Astrocyte (in vitro differentiated cells and primary cell): ENCODE data around the gene OR8D2.

Experiments used
- EZH2 ChIP-seq: IDR thresholded peaks from 2 replicates; pipeline ENCODE4 v1.6.1; 2012; ENCODE audit warnings: mild to moderate bottlenecking, low read length, inconsistent platforms; ENCODE audit not compliant: insufficient read depth
- TF ChIP-seq, protein P1 (sequence below): IDR thresholded peaks from 2 replicates; pipeline ENCODE4 v1.5.1; 2011; ENCODE audit warnings: low read depth, mild to moderate bottlenecking, inconsistent platforms, low read length, moderate library complexity; ENCODE audit not compliant: insufficient read depth

DNA sequence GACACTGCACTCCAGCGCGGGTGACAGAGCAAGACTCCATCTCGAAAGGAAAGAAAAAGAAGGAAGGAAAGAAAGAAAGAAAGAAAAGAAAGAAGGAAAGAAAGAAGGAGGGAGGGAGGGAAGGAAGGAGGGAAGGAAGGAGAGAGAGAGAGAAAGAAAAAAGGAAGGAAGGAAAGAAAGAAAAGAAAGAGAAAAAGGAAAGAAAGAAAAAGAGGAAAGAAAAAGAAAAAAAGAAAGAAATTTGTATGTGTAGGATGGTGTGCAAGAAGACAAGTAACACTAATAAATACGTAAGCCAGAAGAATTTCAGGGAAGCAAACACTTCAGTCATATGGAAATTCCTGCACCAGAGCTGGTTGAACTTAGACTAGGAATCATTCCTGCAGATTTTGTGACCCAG lies 6.9 kb downstream of the OR8D2 start:
- TF ChIP-seq EZH2, result no peak
- TF ChIP-seq, protein P1, sequence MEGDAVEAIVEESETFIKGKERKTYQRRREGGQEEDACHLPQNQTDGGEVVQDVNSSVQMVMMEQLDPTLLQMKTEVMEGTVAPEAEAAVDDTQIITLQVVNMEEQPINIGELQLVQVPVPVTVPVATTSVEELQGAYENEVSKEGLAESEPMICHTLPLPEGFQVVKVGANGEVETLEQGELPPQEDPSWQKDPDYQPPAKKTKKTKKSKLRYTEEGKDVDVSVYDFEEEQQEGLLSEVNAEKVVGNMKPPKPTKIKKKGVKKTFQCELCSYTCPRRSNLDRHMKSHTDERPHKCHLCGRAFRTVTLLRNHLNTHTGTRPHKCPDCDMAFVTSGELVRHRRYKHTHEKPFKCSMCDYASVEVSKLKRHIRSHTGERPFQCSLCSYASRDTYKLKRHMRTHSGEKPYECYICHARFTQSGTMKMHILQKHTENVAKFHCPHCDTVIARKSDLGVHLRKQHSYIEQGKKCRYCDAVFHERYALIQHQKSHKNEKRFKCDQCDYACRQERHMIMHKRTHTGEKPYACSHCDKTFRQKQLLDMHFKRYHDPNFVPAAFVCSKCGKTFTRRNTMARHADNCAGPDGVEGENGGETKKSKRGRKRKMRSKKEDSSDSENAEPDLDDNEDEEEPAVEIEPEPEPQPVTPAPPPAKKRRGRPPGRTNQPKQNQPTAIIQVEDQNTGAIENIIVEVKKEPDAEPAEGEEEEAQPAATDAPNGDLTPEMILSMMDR, result no peak
